Measurements from ENCODE around the gene ARNT2. TPM values are rescaled to one million over a fixed set of nuclear protein-coding genes. Genes with fewer than 3 reads are reported as not detected.

The ARNT2 gene
- total RNA-seq, 1 experiment from 2014 or later, result 16.8 TPM

DNA sequence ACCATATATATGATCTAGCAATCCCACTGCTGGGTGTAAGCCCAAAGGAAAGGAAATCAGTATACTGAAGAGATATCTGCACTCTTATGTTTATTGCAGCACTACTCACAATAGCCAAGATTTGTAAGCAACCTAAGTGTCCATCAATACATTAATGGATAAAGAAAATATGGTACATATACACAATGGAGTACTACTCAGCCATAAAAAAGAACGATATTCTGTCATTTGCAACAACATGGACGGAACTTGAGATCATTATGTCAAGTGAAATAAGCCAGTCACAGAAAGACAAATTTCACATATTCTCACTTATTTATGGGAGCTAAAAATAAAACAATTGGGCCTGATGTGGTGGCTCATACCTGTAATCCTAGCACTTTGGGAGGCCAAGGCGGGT is 21.9 kb upstream of the ARNT2 start:
- ChIA-PET POLR2A (no interaction called here), CTCF (no interaction called here)
- no peaks in the 10 kb centered on the region for H3K4me1 ChIP-seq (ENCODE audit: control insufficient read depth, insufficient read depth, low read length)
- no peak for ATAC-seq
- intact Hi-C loops (cut with micrococcal nuclease; ENCODE audit: unreplicated experiment) (no loop called here), in situ Hi-C loops (cut with HindIII; ENCODE audit: low pct_unique_long_range_greater_than_20kb, low sequenced_read_pairs) (no loop called here)
- no TSS peak for BruUV-seq (replicated peaks)
- H3K27me3 ChIP-seq (ENCODE audit: control insufficient read depth, insufficient read depth, low read length), result no peaks in the 10 kb centered on the region
- no peak overlapping the region for H3K27ac ChIP-seq (ENCODE audit: low read length)
- H3K9me3 ChIP-seq (ENCODE audit: control insufficient read depth, insufficient read depth, low read depth, low read length), result no peaks in the 10 kb centered on the region
- no peaks in the 10 kb centered on the region for H3K36me3 ChIP-seq (ENCODE audit: control insufficient read depth, insufficient read depth, low read length)
- TF ChIP-seq, protein P1, sequence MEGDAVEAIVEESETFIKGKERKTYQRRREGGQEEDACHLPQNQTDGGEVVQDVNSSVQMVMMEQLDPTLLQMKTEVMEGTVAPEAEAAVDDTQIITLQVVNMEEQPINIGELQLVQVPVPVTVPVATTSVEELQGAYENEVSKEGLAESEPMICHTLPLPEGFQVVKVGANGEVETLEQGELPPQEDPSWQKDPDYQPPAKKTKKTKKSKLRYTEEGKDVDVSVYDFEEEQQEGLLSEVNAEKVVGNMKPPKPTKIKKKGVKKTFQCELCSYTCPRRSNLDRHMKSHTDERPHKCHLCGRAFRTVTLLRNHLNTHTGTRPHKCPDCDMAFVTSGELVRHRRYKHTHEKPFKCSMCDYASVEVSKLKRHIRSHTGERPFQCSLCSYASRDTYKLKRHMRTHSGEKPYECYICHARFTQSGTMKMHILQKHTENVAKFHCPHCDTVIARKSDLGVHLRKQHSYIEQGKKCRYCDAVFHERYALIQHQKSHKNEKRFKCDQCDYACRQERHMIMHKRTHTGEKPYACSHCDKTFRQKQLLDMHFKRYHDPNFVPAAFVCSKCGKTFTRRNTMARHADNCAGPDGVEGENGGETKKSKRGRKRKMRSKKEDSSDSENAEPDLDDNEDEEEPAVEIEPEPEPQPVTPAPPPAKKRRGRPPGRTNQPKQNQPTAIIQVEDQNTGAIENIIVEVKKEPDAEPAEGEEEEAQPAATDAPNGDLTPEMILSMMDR (IDR thresholded peaks at IDR 0.05), result no peak
- TF ChIP-seq, protein P2, sequence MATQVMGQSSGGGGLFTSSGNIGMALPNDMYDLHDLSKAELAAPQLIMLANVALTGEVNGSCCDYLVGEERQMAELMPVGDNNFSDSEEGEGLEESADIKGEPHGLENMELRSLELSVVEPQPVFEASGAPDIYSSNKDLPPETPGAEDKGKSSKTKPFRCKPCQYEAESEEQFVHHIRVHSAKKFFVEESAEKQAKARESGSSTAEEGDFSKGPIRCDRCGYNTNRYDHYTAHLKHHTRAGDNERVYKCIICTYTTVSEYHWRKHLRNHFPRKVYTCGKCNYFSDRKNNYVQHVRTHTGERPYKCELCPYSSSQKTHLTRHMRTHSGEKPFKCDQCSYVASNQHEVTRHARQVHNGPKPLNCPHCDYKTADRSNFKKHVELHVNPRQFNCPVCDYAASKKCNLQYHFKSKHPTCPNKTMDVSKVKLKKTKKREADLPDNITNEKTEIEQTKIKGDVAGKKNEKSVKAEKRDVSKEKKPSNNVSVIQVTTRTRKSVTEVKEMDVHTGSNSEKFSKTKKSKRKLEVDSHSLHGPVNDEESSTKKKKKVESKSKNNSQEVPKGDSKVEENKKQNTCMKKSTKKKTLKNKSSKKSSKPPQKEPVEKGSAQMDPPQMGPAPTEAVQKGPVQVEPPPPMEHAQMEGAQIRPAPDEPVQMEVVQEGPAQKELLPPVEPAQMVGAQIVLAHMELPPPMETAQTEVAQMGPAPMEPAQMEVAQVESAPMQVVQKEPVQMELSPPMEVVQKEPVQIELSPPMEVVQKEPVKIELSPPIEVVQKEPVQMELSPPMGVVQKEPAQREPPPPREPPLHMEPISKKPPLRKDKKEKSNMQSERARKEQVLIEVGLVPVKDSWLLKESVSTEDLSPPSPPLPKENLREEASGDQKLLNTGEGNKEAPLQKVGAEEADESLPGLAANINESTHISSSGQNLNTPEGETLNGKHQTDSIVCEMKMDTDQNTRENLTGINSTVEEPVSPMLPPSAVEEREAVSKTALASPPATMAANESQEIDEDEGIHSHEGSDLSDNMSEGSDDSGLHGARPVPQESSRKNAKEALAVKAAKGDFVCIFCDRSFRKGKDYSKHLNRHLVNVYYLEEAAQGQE (IDR thresholded peaks at IDR 0.05; ENCODE audit: insufficient read depth in 1 of 2, low read depth in 2 of 2, low read length in 1 of 2), result no peak
- TF ChIP-seq POLR2AphosphoS5 (IDR thresholded peaks at IDR 0.05; ENCODE audit: low read depth, low read length) (no peak), TCF7L2 (IDR thresholded peaks at IDR 0.05; ENCODE audit: low read depth, low read length) (no peak), SIN3A (IDR thresholded peaks at IDR 0.05; ENCODE audit: borderline replicate concordance, insufficient read depth, low read depth, low read length) (no peak)
- DNase-seq (ENCODE audit: low read depth, low spot score), result no peak
- no peak overlapping the region for H3K4me3 ChIP-seq (ENCODE audit: low read depth in 2 of 2, low read length in 2 of 2)

DNA sequence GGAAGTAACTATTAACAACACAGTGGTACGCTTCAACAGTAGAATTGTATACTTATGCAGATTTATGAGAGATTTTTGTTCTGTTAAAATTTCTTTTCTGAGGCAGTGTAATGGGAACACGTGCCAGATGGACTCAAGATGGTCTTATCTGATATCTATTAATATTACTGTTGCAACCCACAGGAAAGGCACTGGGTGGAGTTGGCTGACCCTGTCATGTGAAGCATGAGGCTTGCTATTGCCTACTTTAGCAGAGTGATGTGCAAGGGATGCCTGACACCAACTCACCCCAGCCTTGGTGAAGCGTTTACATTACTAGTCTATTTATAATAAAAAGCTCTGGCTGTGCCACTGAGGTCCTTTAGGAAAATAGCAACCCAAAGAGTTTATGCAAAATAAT is 19.8 kb upstream of the ARNT2 start:
- in situ Hi-C loops (cut with HindIII; ENCODE audit: low pct_unique_long_range_greater_than_20kb, low sequenced_read_pairs), result no loop called here
- no TSS peak for BruUV-seq (replicated peaks)
- no peaks in the 10 kb centered on the region for H3K4me1 ChIP-seq (ENCODE audit: control insufficient read depth, insufficient read depth, low read length)
- H3K9me3 ChIP-seq (ENCODE audit: control insufficient read depth, insufficient read depth, low read depth, low read length), result no peaks in the 10 kb centered on the region
- H3K27ac ChIP-seq (ENCODE audit: low read length), result no peak overlapping the region
- peaks cover 8% of the 10 kb centered on the region for H3K27me3 ChIP-seq (ENCODE audit: control insufficient read depth, insufficient read depth, low read length)
- CTCF ChIA-PET, result no interaction called here
- POLR2A ChIA-PET, result no interaction called here
- intact Hi-C loops (cut with micrococcal nuclease; ENCODE audit: unreplicated experiment), result no loop called here
- H3K36me3 ChIP-seq (ENCODE audit: control insufficient read depth, insufficient read depth, low read length), result no peaks in the 10 kb centered on the region
- DNase-seq (ENCODE audit: low read depth, low spot score) (no peak), ATAC-seq (no peak)
- H3K4me3 ChIP-seq (ENCODE audit: low read depth in 2 of 2, low read length in 2 of 2), result no peak overlapping the region
- TF ChIP-seq, protein P2 (IDR thresholded peaks at IDR 0.05; ENCODE audit: insufficient read depth in 1 of 2, low read depth in 2 of 2, low read length in 1 of 2), result no peak
- no peak for TF ChIP-seq SIN3A (IDR thresholded peaks at IDR 0.05; ENCODE audit: borderline replicate concordance, insufficient read depth, low read depth, low read length)
- no peak for TF ChIP-seq POLR2AphosphoS5 (IDR thresholded peaks at IDR 0.05; ENCODE audit: low read depth, low read length)
- no peak for TF ChIP-seq TCF7L2 (IDR thresholded peaks at IDR 0.05; ENCODE audit: low read depth, low read length)
- TF ChIP-seq, protein P1 (IDR thresholded peaks at IDR 0.05), result no peak
